OCI-LY3 (cell line): ENCODE measurements around the gene SRRM4.

ENCODE experiments used
- H2AFZ ChIP-seq: fragments of 200-600, 300-600 bp; shearing (Covaris generic); 2 replicates; pipeline ENCODE4 v1.6.0; 2014; ENCODE audit warnings: antibody characterized with exemption, low read depth, low read length
- H3K27ac ChIP-seq: fragments of 200-600, 300-600 bp; sonication (generic); 2 replicates; pipeline ENCODE4 v1.5.1; 2014; ENCODE audit warnings: mild to moderate bottlenecking, low read length, moderate library complexity, mixed read lengths
- H3K27me3 ChIP-seq: fragments of 200-600, 300-600 bp; sonication (generic); 2 replicates; pipeline ENCODE4 v1.6.1; 2014; ENCODE audit warnings: low read depth, low read length, mixed read lengths
- H3K36me3 ChIP-seq: fragments of 200-600, 300-600 bp; sonication (generic); replicated peaks from 2 replicates; pipeline ENCODE3; 2014; ENCODE audit warnings: low read depth, low read length, mixed read lengths
- H3K4me1 ChIP-seq: fragments of 300-600, 200-600 bp; sonication (generic); 2 replicates; pipeline ENCODE4 v1.6.1; 2014; ENCODE audit warnings: low read length, mixed read lengths
- H3K4me2 ChIP-seq: fragments of 200-600, 300-600 bp; sonication (generic); 2 replicates; pipeline ENCODE4 v1.6.1; 2014; ENCODE audit warnings: low read length, mixed read lengths
- H3K4me3 ChIP-seq: fragments of 300-600, 200-600 bp; sonication (generic); 2 replicates; pipeline ENCODE4 v1.5.1; 2014; ENCODE audit warnings: antibody characterized with exemption, mild to moderate bottlenecking, low read length, moderate library complexity
- H3K79me2 ChIP-seq: fragments of 300-600, 200-600 bp; shearing (Covaris generic); 2 replicates; pipeline ENCODE4 v1.6.1; 2014; ENCODE audit warnings: mild to moderate bottlenecking, low read length, mixed read lengths
- H3K9ac ChIP-seq: fragments of 300-600, 200-600 bp; shearing (Covaris generic); 2 replicates; pipeline ENCODE4 v1.6.0; 2014; ENCODE audit warnings: mild to moderate bottlenecking, low read length, moderate library complexity
- H3K9me3 ChIP-seq: fragments of 200-600, 300-600 bp; shearing (Covaris generic); 2 replicates; pipeline ENCODE4 v1.6.1; 2014; ENCODE audit warnings: low read length, mixed read lengths; ENCODE audit not compliant: insufficient read depth
- H4K20me1 ChIP-seq: fragments of 200-600, 300-600 bp; sonication (generic); 2 replicates; pipeline ENCODE4 v1.6.1; 2016; ENCODE audit warnings: low read length, mixed read lengths; ENCODE audit not compliant: insufficient read depth
- CTCF ChIP-seq: fragments of 200-600, 300-600 bp; sonication (generic); IDR thresholded peaks from 2 replicates; pipeline ENCODE4 v1.5.1; 2014; ENCODE audit warnings: antibody characterized with exemption, low read length, low read depth
- EZH2phosphoT487 ChIP-seq: fragments of 200-600 bp; shearing (Covaris generic); IDR thresholded peaks from 2 replicates; pipeline ENCODE4 v1.6.1; 2018; ENCODE audit warnings: antibody characterized with exemption, mixed run types, low read depth

Gene SRRM4

GRCh38 chr12:118981285-118982211 lies at the start of gene SRRM4:
Gene SRRM4 (plus strand): TSS chr12:118981541. CDS start chr12:118981883, 342 bp downstream.
- no peak within 1 kb of the TSS for H3K9ac ChIP-seq
- no peaks in the 10 kb centered on the region for H3K79me2 ChIP-seq
- TF ChIP-seq EZH2phosphoT487, result no peak
- TF ChIP-seq CTCF, result no peak
- H3K9me3 ChIP-seq, result no peaks in the 10 kb centered on the region
- no peak within 1 kb of the TSS for H3K4me3 ChIP-seq
- H2AFZ ChIP-seq, result no peak within 1 kb of the TSS
- no peak within 1 kb of the TSS for H3K4me2 ChIP-seq
- no peaks in the 10 kb centered on the region for H3K27me3 ChIP-seq
- H4K20me1 ChIP-seq, result no peaks in the 10 kb centered on the region
- no peak within 1 kb of the TSS for H3K27ac ChIP-seq
- no peaks in the 10 kb centered on the region for H3K4me1 ChIP-seq
- H3K36me3 ChIP-seq, result no peaks in the 10 kb centered on the region

GRCh38 chr12:118946256-118946655 lies 35.1 kb upstream of the SRRM4 start:
- Histone ChIP-seq H3K27ac (no peak overlapping the region), H4K20me1 (no peaks in the 10 kb centered on the region), H3K9me3 (no peaks in the 10 kb centered on the region), H3K9ac (no peak overlapping the region), H2AFZ (no peak overlapping the region), H3K79me2 (no peaks in the 10 kb centered on the region), H3K27me3 (no peaks in the 10 kb centered on the region), H3K36me3 (no peaks in the 10 kb centered on the region), H3K4me2 (no peak overlapping the region), H3K4me3 (no peak overlapping the region), H3K4me1 (no peaks in the 10 kb centered on the region)
- TF ChIP-seq CTCF (no peak), EZH2phosphoT487 (no peak)

GRCh38 chr12:118958520-118958919 lies 22.8 kb upstream of the SRRM4 start:
- Histone ChIP-seq H4K20me1 (no peaks in the 10 kb centered on the region), H3K79me2 (no peaks in the 10 kb centered on the region), H3K9me3 (no peaks in the 10 kb centered on the region), H3K4me3 (no peak overlapping the region), H3K9ac (no peak overlapping the region), H2AFZ (no peak overlapping the region), H3K36me3 (no peaks in the 10 kb centered on the region), H3K27ac (no peak overlapping the region), H3K4me2 (no peak overlapping the region), H3K27me3 (no peaks in the 10 kb centered on the region), H3K4me1 (no peaks in the 10 kb centered on the region)
- TF ChIP-seq CTCF (no peak), EZH2phosphoT487 (no peak)

GRCh38 chr12:118959348-118959747 lies 22.0 kb upstream of the SRRM4 start:
- no peak overlapping the region for H3K27ac ChIP-seq
- H4K20me1 ChIP-seq, result no peaks in the 10 kb centered on the region
- no peaks in the 10 kb centered on the region for H3K79me2 ChIP-seq
- no peaks in the 10 kb centered on the region for H3K4me1 ChIP-seq
- no peaks in the 10 kb centered on the region for H3K9me3 ChIP-seq
- no peak overlapping the region for H3K9ac ChIP-seq
- no peak overlapping the region for H3K4me3 ChIP-seq
- no peak overlapping the region for H2AFZ ChIP-seq
- no peak overlapping the region for H3K4me2 ChIP-seq
- TF ChIP-seq EZH2phosphoT487 (no peak), CTCF (no peak)
- no peaks in the 10 kb centered on the region for H3K27me3 ChIP-seq
- no peaks in the 10 kb centered on the region for H3K36me3 ChIP-seq
